Measurements from ENCODE around the gene CFAP46.
A peak's percentile ranks its signal among the peaks of the same experiment; 100 is the strongest.

CFAP46 gene

GRCh38 chr10:132963430-132963960, 21.1 kb upstream of the CFAP46 start:
- no peak for TF ChIP-seq CTCF (conservative IDR thresholded peaks at IDR 0.05)
- H3K27ac ChIP-seq, result no peak overlapping the region

GRCh38 chr10:132962623-132963429, 20.5 kb upstream of the CFAP46 start:
- H3K27ac ChIP-seq, result peak overlapping the region; percentile 68
- no peak for TF ChIP-seq CTCF (conservative IDR thresholded peaks at IDR 0.05)

GRCh38 chr10:132961787-132962622, 19.6 kb upstream of the CFAP46 start:
- peak overlapping the region; percentile 68 for H3K27ac ChIP-seq
- TF ChIP-seq CTCF (conservative IDR thresholded peaks at IDR 0.05), result 0 out of 2 replicates have a peak, but pooled peaks have one; percentile 5

GRCh38 chr10:132961420-132961786, 19.0 kb upstream of the CFAP46 start:
- H3K27ac ChIP-seq, result peak overlapping the region; percentile 68
- TF ChIP-seq CTCF (conservative IDR thresholded peaks at IDR 0.05), result no peak

GRCh38 chr10:132960631-132961419, 18.5 kb upstream of the CFAP46 start:
- H3K27ac ChIP-seq, result no peak overlapping the region
- TF ChIP-seq CTCF (conservative IDR thresholded peaks at IDR 0.05), result no peak

- H3K27ac ChIP-seq, result no peak overlapping the region
- no peak for TF ChIP-seq CTCF (conservative IDR thresholded peaks at IDR 0.05)
These were observed 17.7 kb upstream of the CFAP46 start for GRCh38 chr10:132960071-132960472.
